Neural cell (in vitro differentiated cells): Measurements from ENCODE around the gene TRAPPC14. TPM values are rescaled to one million over a fixed set of nuclear protein-coding genes. Genes with fewer than 3 reads are reported as not detected.

ENCODE experiments used
- H2AFZ ChIP-seq: fragments of 200-600, 300-800 bp; sonication (generic), shearing (Covaris generic); 2 replicates; pipeline ENCODE4 v1.6.0; 2014; ENCODE audit warnings: low read depth, mild to moderate bottlenecking, antibody characterized with exemption, low read length, moderate library complexity
- H3F3A ChIP-seq: fragments of 200-600 bp; shearing (Covaris generic); 2 replicates; pipeline ENCODE4 v1.6.1; 2016; ENCODE audit warnings: mild to moderate bottlenecking, moderate library complexity, mixed read lengths, antibody characterized with exemption, low read length; ENCODE audit not compliant: insufficient read depth, poor library complexity, severe bottlenecking
- H3K27ac ChIP-seq: fragments of 200-600, 300-800 bp; sonication (generic), shearing (Covaris generic); 2 replicates; pipeline ENCODE4 v1.5.1; 2014; ENCODE audit warnings: mild to moderate bottlenecking, low read length, moderate library complexity
- H3K27me3 ChIP-seq: fragments of 300-800, 200-600 bp; sonication (generic), shearing (Covaris generic); 2 replicates; pipeline ENCODE4 v1.6.0; 2014; ENCODE audit warnings: mild to moderate bottlenecking, low read depth, low read length, moderate library complexity; ENCODE audit not compliant: insufficient read depth
- H3K36me3 ChIP-seq: fragments of 300-800, 200-600 bp; sonication (generic), shearing (Covaris generic); 2 replicates; pipeline ENCODE4 v1.5.1; 2014; ENCODE audit warnings: mild to moderate bottlenecking, antibody characterized with exemption, low read length, moderate library complexity; ENCODE audit not compliant: insufficient read depth
- H3K4me2 ChIP-seq: fragments of 300-800, 200-600 bp; sonication (generic), shearing (Covaris generic); 2 replicates; pipeline ENCODE4 v1.6.0; 2014; ENCODE audit warnings: mild to moderate bottlenecking, low read length
- H3K4me3 ChIP-seq: fragments of 300-800, 200-600 bp; sonication (generic), shearing (Covaris generic); 2 replicates; pipeline ENCODE4 v1.5.1; 2014; ENCODE audit warnings: mild to moderate bottlenecking, low read length, moderate library complexity
- H3K79me2 ChIP-seq: fragments of 200-600 bp; shearing (Covaris generic); replicated peaks from 2 replicates; pipeline ENCODE4 v1.6.0; 2014; ENCODE audit warnings: mild to moderate bottlenecking, low read length, moderate library complexity; ENCODE audit not compliant: insufficient read depth
- H3K9ac ChIP-seq: fragments of 300-800, 200-600 bp; sonication (generic), shearing (Covaris generic); 2 replicates; pipeline ENCODE4 v1.6.1; 2016; ENCODE audit warnings: mild to moderate bottlenecking, low read length, mixed read lengths
- H3K9me2 ChIP-seq: fragments of 200-600 bp; shearing (Covaris generic); 2 replicates; pipeline ENCODE4 v1.6.1; 2016; ENCODE audit warnings: mild to moderate bottlenecking, low read length, mixed read lengths; ENCODE audit not compliant: insufficient read depth
- H3K9me3 ChIP-seq: fragments of 200-600, 300-800 bp; sonication (generic), shearing (Covaris generic); 2 replicates; pipeline ENCODE4 v1.6.1; 2016; ENCODE audit warnings: mild to moderate bottlenecking, mixed run types, low read length, moderate library complexity, mixed read lengths
- H4K20me1 ChIP-seq: fragments of 200-600 bp; shearing (Covaris generic); 2 replicates; pipeline ENCODE4 v1.6.1; 2016; ENCODE audit warnings: mild to moderate bottlenecking, mixed run types; ENCODE audit not compliant: insufficient read depth
- EP300 ChIP-seq: fragments of 450-650 bp; conservative IDR thresholded peaks from 2 replicates; pipeline ENCODE4 v1.6.1; 2014; ENCODE audit warnings: antibody characterized with exemption, mild to moderate bottlenecking, moderate library complexity; ENCODE audit not compliant: poor library complexity, severe bottlenecking
- EZH2 ChIP-seq: fragments of 200-600, 300-800 bp; shearing (Covaris generic), sonication (generic); IDR thresholded peaks from 2 replicates; pipeline ENCODE4 v1.6.1; 2014; ENCODE audit warnings: antibody characterized with exemption, low read length, borderline replicate concordance, mild to moderate bottlenecking; ENCODE audit not compliant: insufficient read depth, poor library complexity, severe bottlenecking
- MXI1 ChIP-seq: fragments of 450-650 bp; conservative IDR thresholded peaks from 2 replicates; pipeline ENCODE4 v1.6.1; 2014; ENCODE audit warnings: antibody characterized with exemption, mild to moderate bottlenecking; ENCODE audit not compliant: poor library complexity, severe bottlenecking
- POLR2AphosphoS5 ChIP-seq: IDR thresholded peaks from 2 replicates; pipeline ENCODE4 v1.6.1; 2012
- RAD21 ChIP-seq: fragments of 450-650 bp; conservative IDR thresholded peaks from 2 replicates; pipeline ENCODE4 v1.6.1; 2014; ENCODE audit warnings: antibody characterized with exemption, mild to moderate bottlenecking, moderate library complexity
- REST ChIP-seq: IDR thresholded peaks from 2 replicates; pipeline ENCODE4 v1.6.1; 2012; ENCODE audit warnings: borderline replicate concordance
- SMC3 ChIP-seq: fragments of 450-650 bp; conservative IDR thresholded peaks from 2 replicates; pipeline ENCODE4 v1.6.1; 2014; ENCODE audit warnings: antibody characterized with exemption, mild to moderate bottlenecking, moderate library complexity; ENCODE audit not compliant: poor library complexity
- TAF1 ChIP-seq: IDR thresholded peaks from 2 replicates; pipeline ENCODE4 v1.6.1; 2012; ENCODE audit warnings: low read depth
- polyA plus RNA-seq: library from polyadenylated mRNA; depleted of rRNA; stranded (reverse); fragments of >200 nt; gene quantifications from 2 replicates; pipeline ENCODE4 v1.2.3, GENCODE V29; 2014
- TF ChIP-seq, protein P1 (sequence below): fragments of 450-650 bp; IDR thresholded peaks from 2 replicates; pipeline ENCODE4 v1.5.1; 2014; ENCODE audit warnings: antibody characterized with exemption, mild to moderate bottlenecking, moderate library complexity; ENCODE audit not compliant: poor library complexity, severe bottlenecking

Gene TRAPPC14
- polyA plus RNA-seq, 1 donor from 2014 or later: 26.7 TPM

DNA sequence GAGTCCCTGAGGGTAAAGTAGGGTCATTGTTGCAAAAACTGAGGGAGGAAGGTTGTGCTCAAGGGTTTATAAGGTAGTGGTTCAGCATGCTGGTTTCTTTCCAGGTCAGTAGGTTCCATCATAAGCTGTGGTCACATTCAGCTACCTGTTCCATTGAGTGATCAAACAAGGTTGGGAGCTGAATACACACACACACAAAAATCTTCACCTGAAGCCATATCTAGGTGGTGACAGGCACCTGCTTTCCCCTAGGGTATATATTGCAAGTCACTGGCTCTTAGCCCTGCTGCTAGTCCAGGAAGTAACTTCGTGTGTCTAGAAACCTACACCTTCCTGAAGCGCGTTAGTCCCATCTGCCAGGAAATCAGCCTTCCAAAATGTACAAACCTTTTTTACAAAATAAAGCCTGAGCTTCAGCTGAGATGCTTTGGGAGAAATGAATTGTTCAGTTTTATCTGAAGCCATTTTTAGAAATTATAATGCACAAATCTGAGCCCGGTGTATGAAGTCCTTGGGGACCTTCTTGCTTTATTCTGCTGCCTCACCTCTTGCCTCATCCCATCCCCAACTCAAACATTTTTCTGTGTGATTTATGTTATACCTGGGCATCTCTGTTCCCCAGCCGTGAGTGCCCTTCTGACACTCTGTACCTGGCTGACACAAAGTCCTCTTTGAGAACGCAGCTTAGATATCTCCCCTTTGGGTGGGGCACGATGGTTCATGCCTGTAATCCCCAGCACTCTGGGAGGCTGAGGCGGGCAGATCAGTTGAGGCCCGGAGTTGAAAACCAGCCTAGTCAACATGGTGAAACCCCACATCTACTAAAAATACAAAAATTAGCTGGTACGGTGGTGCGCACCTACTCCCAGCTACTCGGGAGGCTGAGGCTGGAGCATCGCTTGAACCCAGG, 20.4 kb downstream of the TRAPPC14 start:
- H4K20me1 ChIP-seq: no peaks in the 10 kb centered on the region

GRCh38 chr7:100132697-100133151, 25.8 kb downstream of the TRAPPC14 start:
- Histone ChIP-seq H3K9me2 (no peaks in the 10 kb centered on the region), H4K20me1 (no peaks in the 10 kb centered on the region), H2AFZ (no peak overlapping the region), H3K27ac (no peak overlapping the region), H3K27me3 (no peaks in the 10 kb centered on the region), H3K36me3 (no peaks in the 10 kb centered on the region), H3K4me2 (no peak overlapping the region), H3K9ac (no peak overlapping the region), H3K79me2 (no peaks in the 10 kb centered on the region), H3K9me3 (no peaks in the 10 kb centered on the region), H3F3A (no peaks in the 10 kb centered on the region), H3K4me3 (no peak overlapping the region)
- no peak for TF ChIP-seq TAF1
- TF ChIP-seq EZH2: no peak
- peak; percentile 67 for TF ChIP-seq SMC3
- no peak for TF ChIP-seq REST
- peak; percentile 72 for TF ChIP-seq RAD21
- TF ChIP-seq POLR2AphosphoS5: no peak

More for the DNA sequence above, 20.4 kb downstream of the TRAPPC14 start:
- Histone ChIP-seq H3K27me3 (no peaks in the 10 kb centered on the region), H3K36me3 (no peaks in the 10 kb centered on the region), H3K79me2 (no peaks in the 10 kb centered on the region), H3K4me3 (no peak overlapping the region), H3K9ac (no peak overlapping the region), H3F3A (no peaks in the 10 kb centered on the region), H2AFZ (no peak overlapping the region), H3K9me3 (no peaks in the 10 kb centered on the region), H3K9me2 (no peaks in the 10 kb centered on the region), H3K4me2 (no peak overlapping the region), H3K27ac (no peak overlapping the region)
- TF ChIP-seq EP300 (no peak), EZH2 (no peak), MXI1 (no peak), POLR2AphosphoS5 (no peak), SMC3 (no peak), RAD21 (no peak), TAF1 (no peak), REST (no peak)
- TF ChIP-seq, protein P1, sequence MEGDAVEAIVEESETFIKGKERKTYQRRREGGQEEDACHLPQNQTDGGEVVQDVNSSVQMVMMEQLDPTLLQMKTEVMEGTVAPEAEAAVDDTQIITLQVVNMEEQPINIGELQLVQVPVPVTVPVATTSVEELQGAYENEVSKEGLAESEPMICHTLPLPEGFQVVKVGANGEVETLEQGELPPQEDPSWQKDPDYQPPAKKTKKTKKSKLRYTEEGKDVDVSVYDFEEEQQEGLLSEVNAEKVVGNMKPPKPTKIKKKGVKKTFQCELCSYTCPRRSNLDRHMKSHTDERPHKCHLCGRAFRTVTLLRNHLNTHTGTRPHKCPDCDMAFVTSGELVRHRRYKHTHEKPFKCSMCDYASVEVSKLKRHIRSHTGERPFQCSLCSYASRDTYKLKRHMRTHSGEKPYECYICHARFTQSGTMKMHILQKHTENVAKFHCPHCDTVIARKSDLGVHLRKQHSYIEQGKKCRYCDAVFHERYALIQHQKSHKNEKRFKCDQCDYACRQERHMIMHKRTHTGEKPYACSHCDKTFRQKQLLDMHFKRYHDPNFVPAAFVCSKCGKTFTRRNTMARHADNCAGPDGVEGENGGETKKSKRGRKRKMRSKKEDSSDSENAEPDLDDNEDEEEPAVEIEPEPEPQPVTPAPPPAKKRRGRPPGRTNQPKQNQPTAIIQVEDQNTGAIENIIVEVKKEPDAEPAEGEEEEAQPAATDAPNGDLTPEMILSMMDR: no peak
